ENCODE measurements around the gene RBBP9.

DNA sequence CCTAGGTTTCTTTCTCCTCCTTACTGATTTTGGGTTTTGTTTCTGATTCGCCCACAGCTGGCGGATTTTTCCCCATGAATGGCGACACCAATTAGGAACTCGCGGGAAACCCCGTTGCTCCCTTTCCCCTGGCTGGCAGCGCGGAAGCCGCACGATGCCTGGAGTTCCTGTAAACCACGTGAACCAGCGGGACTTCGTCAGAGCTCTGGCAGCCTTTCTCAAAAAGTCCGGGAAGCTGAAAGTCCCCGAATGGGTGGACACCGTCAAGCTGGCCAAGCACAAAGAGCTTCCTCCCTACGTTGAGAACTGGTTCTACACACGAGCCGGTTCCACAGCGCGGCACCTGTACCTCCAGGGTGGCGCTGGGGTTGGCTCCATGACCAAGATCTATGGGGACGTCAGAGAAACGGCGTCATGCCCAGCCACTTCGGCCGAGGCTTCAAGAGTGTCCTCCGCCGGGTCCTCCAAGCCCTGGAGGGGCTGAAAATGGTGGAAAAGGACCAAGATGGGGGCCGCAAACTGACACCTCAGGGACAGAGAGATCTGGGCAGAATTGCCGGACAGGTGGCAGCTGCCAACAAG, 7.5 kb upstream of the RBBP9 start:
- TF ChIP-seq CTCF (IDR thresholded peaks at IDR 0.05): no peak
- no peak for TF ChIP-seq SP1 (CRISPR knock-in tag; conservative IDR thresholded peaks at IDR 0.05)
- TF ChIP-seq, protein P1, sequence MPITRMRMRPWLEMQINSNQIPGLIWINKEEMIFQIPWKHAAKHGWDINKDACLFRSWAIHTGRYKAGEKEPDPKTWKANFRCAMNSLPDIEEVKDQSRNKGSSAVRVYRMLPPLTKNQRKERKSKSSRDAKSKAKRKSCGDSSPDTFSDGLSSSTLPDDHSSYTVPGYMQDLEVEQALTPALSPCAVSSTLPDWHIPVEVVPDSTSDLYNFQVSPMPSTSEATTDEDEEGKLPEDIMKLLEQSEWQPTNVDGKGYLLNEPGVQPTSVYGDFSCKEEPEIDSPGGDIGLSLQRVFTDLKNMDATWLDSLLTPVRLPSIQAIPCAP (CRISPR knock-in tag; IDR thresholded peaks at IDR 0.05): no peak
- TF ChIP-seq NR2C2 (CRISPR knock-in tag; IDR thresholded peaks at IDR 0.05): no peak
- TF ChIP-seq, protein P2, sequence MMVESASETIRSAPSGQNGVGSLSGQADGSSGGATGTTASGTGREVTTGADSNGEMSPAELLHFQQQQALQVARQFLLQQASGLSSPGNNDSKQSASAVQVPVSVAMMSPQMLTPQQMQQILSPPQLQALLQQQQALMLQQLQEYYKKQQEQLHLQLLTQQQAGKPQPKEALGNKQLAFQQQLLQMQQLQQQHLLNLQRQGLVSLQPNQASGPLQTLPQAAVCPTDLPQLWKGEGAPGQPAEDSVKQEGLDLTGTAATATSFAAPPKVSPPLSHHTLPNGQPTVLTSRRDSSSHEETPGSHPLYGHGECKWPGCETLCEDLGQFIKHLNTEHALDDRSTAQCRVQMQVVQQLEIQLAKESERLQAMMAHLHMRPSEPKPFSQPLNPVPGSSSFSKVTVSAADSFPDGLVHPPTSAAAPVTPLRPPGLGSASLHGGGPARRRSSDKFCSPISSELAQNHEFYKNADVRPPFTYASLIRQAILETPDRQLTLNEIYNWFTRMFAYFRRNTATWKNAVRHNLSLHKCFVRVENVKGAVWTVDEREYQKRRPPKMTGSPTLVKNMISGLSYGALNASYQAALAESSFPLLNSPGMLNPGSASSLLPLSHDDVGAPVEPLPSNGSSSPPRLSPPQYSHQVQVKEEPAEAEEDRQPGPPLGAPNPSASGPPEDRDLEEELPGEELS (CRISPR knock-in tag; IDR thresholded peaks at IDR 0.05): no peak
- TF ChIP-seq MYBL2 (CRISPR knock-in tag; IDR thresholded peaks at IDR 0.05): no peak
- TF ChIP-seq MAX (CRISPR knock-in tag; IDR thresholded peaks at IDR 0.05): no peak
- TF ChIP-seq ESRRA (CRISPR knock-in tag; IDR thresholded peaks at IDR 0.05; ENCODE audit: borderline replicate concordance): no peak

All from WTC11 (cell line).